ENCODE measurements around the gene MT1A.

DNA sequence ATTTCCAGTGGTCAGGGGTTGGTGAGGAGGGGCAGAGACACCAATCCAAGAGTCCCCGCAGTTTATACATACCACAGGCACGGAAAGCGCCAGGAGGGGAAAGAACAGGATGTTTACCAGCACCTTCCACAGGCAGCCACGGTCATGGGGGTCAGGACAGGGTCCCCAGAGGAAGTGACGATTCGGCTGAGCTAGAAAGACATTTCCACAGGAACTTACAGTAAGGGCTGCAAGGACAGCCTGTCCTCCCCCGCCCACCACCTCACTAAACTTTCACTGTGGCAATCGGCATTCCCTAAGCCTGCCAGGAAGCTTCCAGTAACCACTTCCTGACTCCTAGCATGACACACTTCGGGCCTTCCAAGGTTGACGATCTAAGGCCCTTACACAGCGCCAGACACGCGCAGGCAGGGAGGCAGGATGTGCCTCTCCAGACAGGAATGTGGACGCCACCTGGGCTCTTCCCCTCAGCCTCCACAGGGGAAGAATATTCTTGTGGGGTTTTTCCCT lies 31.3 kb upstream of the MT1A start:
- TF ChIP-seq POLR2A (IDR thresholded peaks at IDR 0.05; ENCODE audit: borderline replicate concordance, extremely low read depth, insufficient read depth, insufficient read length) (no peak), SP1 (IDR thresholded peaks at IDR 0.05; ENCODE audit: low read depth) (no peak), SIN3A (IDR thresholded peaks at IDR 0.05; ENCODE audit: low read depth) (no peak), EZH2phosphoT487 (IDR thresholded peaks at IDR 0.05; ENCODE audit: borderline replicate concordance) (no peak), ZNF274 (IDR thresholded peaks at IDR 0.05; ENCODE audit: low read depth, low read length) (no peak), ELF1 (IDR thresholded peaks at IDR 0.05; ENCODE audit: borderline replicate concordance, low read depth) (no peak), EZH2 (IDR thresholded peaks at IDR 0.05) (no peak), FOSL1 (IDR thresholded peaks at IDR 0.05; ENCODE audit: low read depth) (no peak)
- TF ChIP-seq, protein P1, sequence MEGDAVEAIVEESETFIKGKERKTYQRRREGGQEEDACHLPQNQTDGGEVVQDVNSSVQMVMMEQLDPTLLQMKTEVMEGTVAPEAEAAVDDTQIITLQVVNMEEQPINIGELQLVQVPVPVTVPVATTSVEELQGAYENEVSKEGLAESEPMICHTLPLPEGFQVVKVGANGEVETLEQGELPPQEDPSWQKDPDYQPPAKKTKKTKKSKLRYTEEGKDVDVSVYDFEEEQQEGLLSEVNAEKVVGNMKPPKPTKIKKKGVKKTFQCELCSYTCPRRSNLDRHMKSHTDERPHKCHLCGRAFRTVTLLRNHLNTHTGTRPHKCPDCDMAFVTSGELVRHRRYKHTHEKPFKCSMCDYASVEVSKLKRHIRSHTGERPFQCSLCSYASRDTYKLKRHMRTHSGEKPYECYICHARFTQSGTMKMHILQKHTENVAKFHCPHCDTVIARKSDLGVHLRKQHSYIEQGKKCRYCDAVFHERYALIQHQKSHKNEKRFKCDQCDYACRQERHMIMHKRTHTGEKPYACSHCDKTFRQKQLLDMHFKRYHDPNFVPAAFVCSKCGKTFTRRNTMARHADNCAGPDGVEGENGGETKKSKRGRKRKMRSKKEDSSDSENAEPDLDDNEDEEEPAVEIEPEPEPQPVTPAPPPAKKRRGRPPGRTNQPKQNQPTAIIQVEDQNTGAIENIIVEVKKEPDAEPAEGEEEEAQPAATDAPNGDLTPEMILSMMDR (IDR thresholded peaks at IDR 0.05 in 2 of 3, conservative IDR thresholded peaks at IDR 0.05 in 1 of 3; ENCODE audit: borderline replicate concordance in 1 of 3, insufficient read depth in 1 of 3, low read depth in 2 of 3, low read length in 2 of 3): no peak
- TF ChIP-seq, protein P2, sequence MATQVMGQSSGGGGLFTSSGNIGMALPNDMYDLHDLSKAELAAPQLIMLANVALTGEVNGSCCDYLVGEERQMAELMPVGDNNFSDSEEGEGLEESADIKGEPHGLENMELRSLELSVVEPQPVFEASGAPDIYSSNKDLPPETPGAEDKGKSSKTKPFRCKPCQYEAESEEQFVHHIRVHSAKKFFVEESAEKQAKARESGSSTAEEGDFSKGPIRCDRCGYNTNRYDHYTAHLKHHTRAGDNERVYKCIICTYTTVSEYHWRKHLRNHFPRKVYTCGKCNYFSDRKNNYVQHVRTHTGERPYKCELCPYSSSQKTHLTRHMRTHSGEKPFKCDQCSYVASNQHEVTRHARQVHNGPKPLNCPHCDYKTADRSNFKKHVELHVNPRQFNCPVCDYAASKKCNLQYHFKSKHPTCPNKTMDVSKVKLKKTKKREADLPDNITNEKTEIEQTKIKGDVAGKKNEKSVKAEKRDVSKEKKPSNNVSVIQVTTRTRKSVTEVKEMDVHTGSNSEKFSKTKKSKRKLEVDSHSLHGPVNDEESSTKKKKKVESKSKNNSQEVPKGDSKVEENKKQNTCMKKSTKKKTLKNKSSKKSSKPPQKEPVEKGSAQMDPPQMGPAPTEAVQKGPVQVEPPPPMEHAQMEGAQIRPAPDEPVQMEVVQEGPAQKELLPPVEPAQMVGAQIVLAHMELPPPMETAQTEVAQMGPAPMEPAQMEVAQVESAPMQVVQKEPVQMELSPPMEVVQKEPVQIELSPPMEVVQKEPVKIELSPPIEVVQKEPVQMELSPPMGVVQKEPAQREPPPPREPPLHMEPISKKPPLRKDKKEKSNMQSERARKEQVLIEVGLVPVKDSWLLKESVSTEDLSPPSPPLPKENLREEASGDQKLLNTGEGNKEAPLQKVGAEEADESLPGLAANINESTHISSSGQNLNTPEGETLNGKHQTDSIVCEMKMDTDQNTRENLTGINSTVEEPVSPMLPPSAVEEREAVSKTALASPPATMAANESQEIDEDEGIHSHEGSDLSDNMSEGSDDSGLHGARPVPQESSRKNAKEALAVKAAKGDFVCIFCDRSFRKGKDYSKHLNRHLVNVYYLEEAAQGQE (IDR thresholded peaks at IDR 0.05; ENCODE audit: low read depth): no peak

Data from HCT116 (cell line).